MG63 (cell line): Measurements from ENCODE around the gene FAM163A. TPM values are rescaled to one million over a fixed set of nuclear protein-coding genes. Genes with fewer than 3 reads are reported as not detected.

Experiments
- DNase-seq: peaks from one replicate; pipeline ENCODE4 v3.0.0-alpha.2; 2020
- H3K27me3 ChIP-seq: fragments of 250-450 bp; sonication (Bioruptor Pico); 2 replicates; pipeline ENCODE4 v1.5.1; 2020; ENCODE audit warnings: mild to moderate bottlenecking, moderate library complexity
- H3K36me3 ChIP-seq: fragments of 250-450 bp; sonication (Bioruptor Pico); 2 replicates; pipeline ENCODE4 v1.5.1; 2020; ENCODE audit warnings: mild to moderate bottlenecking, moderate library complexity
- H3K4me3 ChIP-seq: fragments of 250-450 bp; sonication (Bioruptor Pico); 2 replicates; pipeline ENCODE4 v1.5.1; 2020; ENCODE audit warnings: mild to moderate bottlenecking, moderate library complexity
- H3K9me3 ChIP-seq: fragments of 250-450 bp; sonication (Bioruptor Pico); 2 replicates; pipeline ENCODE4 v1.5.1; 2020; ENCODE audit warnings: mild to moderate bottlenecking, moderate library complexity
- total RNA-seq: library from RNA; depleted of rRNA; stranded (reverse); fragments of >200 nt; shearing (Covaris generic); gene quantifications from 2 replicates; pipeline ENCODE4 v1.2.3, GENCODE V29; 2014; ENCODE audit warnings: low replicate concordance

FAM163A gene
- total RNA-seq, 1 experiment from 2014 or later = not detected

GRCh38 chr1:179774566-179774965 is 31.5 kb downstream of the FAM163A start:
- peaks cover 3% of the 10 kb centered on the region for H3K9me3 ChIP-seq
- no peak for DNase-seq
- H3K36me3 ChIP-seq = no peaks in the 10 kb centered on the region
- H3K4me3 ChIP-seq = peak overlapping the region; percentile 42
- no peaks in the 10 kb centered on the region for H3K27me3 ChIP-seq

GRCh38 chr1:179775009-179775408 is 31.9 kb downstream of the FAM163A start:
- DNase-seq = peak; percentile 72
- Histone ChIP-seq H3K27me3 (no peaks in the 10 kb centered on the region), H3K9me3 (peaks cover 3% of the 10 kb centered on the region), H3K36me3 (no peaks in the 10 kb centered on the region), H3K4me3 (peak overlapping the region; percentile 42)

- Histone ChIP-seq H3K36me3 (no peaks in the 10 kb centered on the region), H3K4me3 (no peak overlapping the region), H3K9me3 (peaks cover 3% of the 10 kb centered on the region), H3K27me3 (no peaks in the 10 kb centered on the region)
- no peak for DNase-seq
Measured at GRCh38 chr1:179776831-179777230, 33.7 kb downstream of the FAM163A start.

GRCh38 chr1:179777731-179778130 is 34.6 kb downstream of the FAM163A start:
- H3K4me3 ChIP-seq = no peak overlapping the region
- no peak for DNase-seq
- H3K36me3 ChIP-seq = no peaks in the 10 kb centered on the region
- no peaks in the 10 kb centered on the region; the same call in 1 of the 2 replicates for H3K9me3 ChIP-seq
- H3K27me3 ChIP-seq = no peaks in the 10 kb centered on the region

- peak; percentile 64 for DNase-seq
- Histone ChIP-seq H3K9me3 (no peaks in the 10 kb centered on the region), H3K36me3 (no peaks in the 10 kb centered on the region), H3K4me3 (no peak overlapping the region), H3K27me3 (peaks cover 3% of the 10 kb centered on the region; the same call in 1 of the 2 replicates)
Measured at GRCh38 chr1:179779645-179780272, 36.7 kb downstream of the FAM163A start.

GRCh38 chr1:179781962-179782361 is 38.9 kb downstream of the FAM163A start:
- H3K27me3 ChIP-seq = peaks cover 6% of the 10 kb centered on the region
- H3K4me3 ChIP-seq = no peak overlapping the region
- no peaks in the 10 kb centered on the region for H3K9me3 ChIP-seq
- no peaks in the 10 kb centered on the region for H3K36me3 ChIP-seq
- no peak for DNase-seq

GRCh38 chr1:179785031-179785431 is 41.9 kb downstream of the FAM163A start:
- Histone ChIP-seq H3K27me3 (peaks cover 6% of the 10 kb centered on the region), H3K4me3 (no peak overlapping the region), H3K36me3 (no peaks in the 10 kb centered on the region), H3K9me3 (no peaks in the 10 kb centered on the region)
- no peak for DNase-seq

- no peaks in the 10 kb centered on the region for H3K9me3 ChIP-seq
- no peak overlapping the region for H3K4me3 ChIP-seq
- peaks cover 6% of the 10 kb centered on the region for H3K27me3 ChIP-seq
- no peaks in the 10 kb centered on the region for H3K36me3 ChIP-seq
- no peak for DNase-seq
Measured at GRCh38 chr1:179785728-179786127, 42.6 kb downstream of the FAM163A start.

GRCh38 chr1:179786815-179787685 is 44.0 kb downstream of the FAM163A start:
- Histone ChIP-seq H3K27me3 (peaks cover 6% of the 10 kb centered on the region), H3K9me3 (no peaks in the 10 kb centered on the region), H3K36me3 (no peaks in the 10 kb centered on the region), H3K4me3 (no peak overlapping the region)
- DNase-seq = no peak

GRCh38 chr1:179788259-179788658 is 45.2 kb downstream of the FAM163A start:
- Histone ChIP-seq H3K27me3 (peaks cover 6% of the 10 kb centered on the region), H3K36me3 (no peaks in the 10 kb centered on the region), H3K9me3 (no peaks in the 10 kb centered on the region), H3K4me3 (no peak overlapping the region)
- DNase-seq = no peak

- no peak for DNase-seq
- H3K36me3 ChIP-seq = no peaks in the 10 kb centered on the region
- no peak overlapping the region for H3K4me3 ChIP-seq
- H3K27me3 ChIP-seq = no peaks in the 10 kb centered on the region
- no peaks in the 10 kb centered on the region for H3K9me3 ChIP-seq
Measured at GRCh38 chr1:179793281-179793680, 50.2 kb downstream of the FAM163A start.

GRCh38 chr1:179794146-179794545 is 51.1 kb downstream of the FAM163A start:
- Histone ChIP-seq H3K36me3 (no peaks in the 10 kb centered on the region), H3K27me3 (no peaks in the 10 kb centered on the region), H3K9me3 (no peaks in the 10 kb centered on the region), H3K4me3 (no peak overlapping the region)
- DNase-seq = no peak

GRCh38 chr1:179794669-179795068 is 51.6 kb downstream of the FAM163A start:
- Histone ChIP-seq H3K36me3 (no peaks in the 10 kb centered on the region), H3K4me3 (no peak overlapping the region), H3K9me3 (no peaks in the 10 kb centered on the region), H3K27me3 (no peaks in the 10 kb centered on the region)
- no peak for DNase-seq

- Histone ChIP-seq H3K9me3 (no peaks in the 10 kb centered on the region), H3K36me3 (no peaks in the 10 kb centered on the region), H3K4me3 (no peak overlapping the region), H3K27me3 (no peaks in the 10 kb centered on the region)
- no peak for DNase-seq
Measured at GRCh38 chr1:179798213-179798863, 55.2 kb downstream of the FAM163A start.

GRCh38 chr1:179798864-179799516 is 55.9 kb downstream of the FAM163A start:
- no peak for DNase-seq
- no peaks in the 10 kb centered on the region for H3K36me3 ChIP-seq
- H3K4me3 ChIP-seq = no peak overlapping the region
- H3K27me3 ChIP-seq = no peaks in the 10 kb centered on the region
- no peaks in the 10 kb centered on the region for H3K9me3 ChIP-seq

- Histone ChIP-seq H3K4me3 (no peak overlapping the region), H3K9me3 (no peaks in the 10 kb centered on the region), H3K27me3 (no peaks in the 10 kb centered on the region), H3K36me3 (no peaks in the 10 kb centered on the region)
- no peak for DNase-seq
Measured at GRCh38 chr1:179800481-179800880, 57.4 kb downstream of the FAM163A start.

- no peaks in the 10 kb centered on the region for H3K36me3 ChIP-seq
- H3K27me3 ChIP-seq = no peaks in the 10 kb centered on the region
- DNase-seq = no peak
- H3K4me3 ChIP-seq = no peak overlapping the region
- H3K9me3 ChIP-seq = no peaks in the 10 kb centered on the region
Measured at GRCh38 chr1:179803104-179803503, 60.0 kb downstream of the FAM163A start.
